ENCODE measurements around the gene KNG1. TPM values are rescaled to one million over a fixed set of nuclear protein-coding genes. Genes with fewer than 3 reads are reported as not detected.

The KNG1 gene
- not detected for total RNA-seq
- polyA plus RNA-seq = not detected
- not detected for total RNA-seq

DNA sequence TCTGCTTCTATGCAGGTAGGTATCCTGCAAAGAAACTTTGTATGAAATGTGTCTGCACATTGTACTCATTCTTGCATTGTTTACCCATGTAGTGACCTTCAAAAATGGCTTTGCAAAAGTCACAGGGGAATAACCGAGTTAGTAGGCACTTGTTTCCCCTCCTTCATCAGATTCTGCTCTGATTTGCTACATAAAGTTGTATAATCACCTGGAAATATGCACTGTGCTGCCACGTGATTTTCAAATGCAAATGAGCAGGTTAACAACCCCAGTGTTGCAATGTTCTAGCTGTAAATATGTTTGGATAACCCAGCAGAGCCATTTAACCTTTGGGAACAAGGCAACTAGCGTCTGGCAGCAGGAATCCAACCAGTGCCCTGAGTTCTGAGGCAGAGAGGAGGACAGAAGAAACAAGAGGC, at the start of gene KNG1:
TSS of gene KNG1 (plus strand) at position 321 of the 419 bp plus-strand sequence. CDS start 184 bp downstream, outside the sequence.
- H3K9me3 ChIP-seq (ENCODE audit: control insufficient read depth in 2 of 3, low read length in 3 of 3) = no peaks in the 10 kb centered on the region
- no peaks in the 10 kb centered on the region for H3K27me3 ChIP-seq (ENCODE audit: control insufficient read depth in 2 of 2, insufficient read depth in 2 of 2, low read length in 2 of 2)
- no peak within 1 kb of the TSS for H3K4me3 Mint-ChIP-seq
- peaks cover 0 to 11% (median 4%) of the 10 kb centered on the region in 5 donors for H3K27me3 Mint-ChIP-seq
- peaks cover 0 to 2% (median 0%) of the 10 kb centered on the region in 7 donors for H3K4me1 Mint-ChIP-seq
- CTCF ChIA-PET = no interaction called here
- H3K4me3 ChIP-seq (ENCODE audit: low read length) = no peak within 1 kb of the TSS
- H3K4me1 ChIP-seq (ENCODE audit: control insufficient read depth in 2 of 2, insufficient read depth in 2 of 2, low read length in 2 of 2) = no peaks in the 10 kb centered on the region
- intact Hi-C loops (cut with micrococcal nuclease) = no loop called here
- H3K27ac Mint-ChIP-seq = no peak within 1 kb of the TSS
- POLR2A ChIA-PET = no interaction called here
- no peak for ATAC-seq
- H3K36me3 ChIP-seq (ENCODE audit: control insufficient read depth in 2 of 3, insufficient read depth in 3 of 3, low read length in 3 of 3) = no peaks in the 10 kb centered on the region
- no peak within 1 kb of the TSS for H3K27ac ChIP-seq (ENCODE audit: low read depth, low read length)
- H3K36me3 Mint-ChIP-seq = no peaks in the 10 kb centered on the region
- H3K9me3 Mint-ChIP-seq = no peaks in the 10 kb centered on the region
- DNase-seq = no peak

DNA sequence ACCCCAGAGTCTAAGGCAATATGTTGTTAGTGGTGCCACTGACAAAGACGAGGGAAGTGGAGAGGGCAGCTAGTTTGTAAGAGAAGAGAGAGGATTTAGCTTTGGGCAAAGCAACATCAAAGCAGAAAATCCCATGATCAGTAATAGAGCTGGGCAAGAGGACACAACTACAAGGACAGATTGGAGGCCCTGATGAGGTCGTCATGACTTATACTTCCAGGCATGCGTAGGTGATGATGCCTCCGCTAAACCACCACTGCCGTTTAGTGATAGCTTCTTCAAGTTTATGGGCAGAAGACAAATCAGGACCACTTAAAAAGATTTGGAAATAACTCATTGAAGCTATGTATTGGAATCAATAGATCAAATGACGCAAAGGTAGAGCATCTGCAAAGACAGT, 48.7 kb upstream of the KNG1 start:
- ChIA-PET CTCF (interaction anchor here (0.6 to 1.7 kb wide), 2 partner anchors 18 to 54 kb away, joined by 3 to 5 read pairs; no protein-coding TSS in a partner anchor), POLR2A (no interaction called here)
- Mint-ChIP-seq H3K27me3 (peaks cover 9 to 24% (median 19%) of the 10 kb centered on the region in 5 donors), H3K36me3 (peaks cover 0 to 5% (median 0%) of the 10 kb centered on the region in 5 donors), H3K27ac (peak overlapping the region in 1 of 9 donors; percentile 1), H3K4me1 (peaks cover 0 to 16% (median 0%) of the 10 kb centered on the region in 7 donors), H3K9me3 (peaks cover 0 to 9% (median 0%) of the 10 kb centered on the region in 11 donors), H3K4me3 (no peak overlapping the region)
- Histone ChIP-seq H3K4me3 (ENCODE audit: low read length) (no peak overlapping the region), H3K36me3 (ENCODE audit: control insufficient read depth in 2 of 3, insufficient read depth in 3 of 3, low read length in 3 of 3) (no peaks in the 10 kb centered on the region), H3K9me3 (ENCODE audit: control insufficient read depth in 2 of 3, low read length in 3 of 3) (no peaks in the 10 kb centered on the region), H3K27me3 (ENCODE audit: control insufficient read depth in 2 of 2, insufficient read depth in 2 of 2, low read length in 2 of 2) (no peaks in the 10 kb centered on the region), H3K27ac (ENCODE audit: low read depth, low read length) (no peak overlapping the region), H3K4me1 (ENCODE audit: control insufficient read depth in 2 of 2, insufficient read depth in 2 of 2, low read length in 2 of 2) (no peaks in the 10 kb centered on the region)
- ATAC-seq (no peak), DNase-seq (no peak)
- intact Hi-C loops (cut with micrococcal nuclease) = no loop called here

DNA sequence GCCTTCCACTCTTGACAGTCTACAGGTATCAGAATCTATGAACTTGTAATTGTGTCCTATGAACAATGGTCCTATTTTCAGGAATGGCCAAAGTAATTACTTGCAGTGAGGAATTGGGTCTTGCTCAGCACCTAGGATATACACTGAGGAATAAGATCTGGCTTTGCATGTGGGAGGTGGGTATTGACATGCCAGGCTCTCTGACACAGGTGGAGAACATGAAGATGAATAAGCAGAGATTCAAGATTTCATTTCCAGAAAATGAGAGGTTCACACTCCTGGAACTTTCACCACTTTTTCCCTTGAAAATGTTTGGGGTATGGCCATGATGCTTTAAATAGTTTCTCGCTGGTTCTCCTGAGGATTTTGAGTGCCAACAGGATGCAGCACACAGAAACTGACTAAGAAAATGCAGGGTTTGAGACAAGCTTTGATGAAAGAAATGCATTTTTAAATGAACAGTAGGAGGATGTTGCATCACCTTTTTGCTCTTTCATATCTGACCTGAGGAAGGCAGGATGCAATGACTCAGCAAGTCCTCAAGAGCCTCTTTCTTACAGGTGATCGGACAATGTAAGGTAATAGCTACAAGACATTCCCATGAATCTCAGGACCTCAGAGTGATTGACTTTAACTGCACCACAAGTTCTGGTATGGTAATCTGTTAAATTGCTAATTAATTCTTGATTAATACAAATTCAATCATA, 47.6 kb upstream of the KNG1 start:
- H3K4me1 Mint-ChIP-seq = peaks cover 0 to 19% (median 0%) of the 10 kb centered on the region in 7 donors
- H3K4me1 ChIP-seq (ENCODE audit: control insufficient read depth in 2 of 2, insufficient read depth in 2 of 2, low read length in 2 of 2) = no peaks in the 10 kb centered on the region
- peaks cover 0 to 9% (median 0%) of the 10 kb centered on the region in 11 donors for H3K9me3 Mint-ChIP-seq
- no peak overlapping the region for H3K27ac ChIP-seq (ENCODE audit: low read depth, low read length)
- H3K36me3 Mint-ChIP-seq = peaks cover 0 to 5% (median 0%) of the 10 kb centered on the region in 5 donors
- H3K4me3 Mint-ChIP-seq = peak overlapping the region in 1 of 10 donors; percentile 27
- ChIA-PET CTCF (no interaction called here), POLR2A (no interaction called here)
- no peak for ATAC-seq
- intact Hi-C loops (cut with micrococcal nuclease) = no loop called here
- H3K27me3 Mint-ChIP-seq = peaks cover 17 to 27% (median 21%) of the 10 kb centered on the region in 5 donors
- peak overlapping the region in 1 of 9 donors; percentile 27 for H3K27ac Mint-ChIP-seq
- H3K4me3 ChIP-seq (ENCODE audit: low read length) = no peak overlapping the region
- no peak for DNase-seq
- no peaks in the 10 kb centered on the region for H3K36me3 ChIP-seq (ENCODE audit: control insufficient read depth in 2 of 3, insufficient read depth in 3 of 3, low read length in 3 of 3)
- H3K9me3 ChIP-seq (ENCODE audit: control insufficient read depth in 2 of 3, low read length in 3 of 3) = no peaks in the 10 kb centered on the region
- H3K27me3 ChIP-seq (ENCODE audit: control insufficient read depth in 2 of 2, insufficient read depth in 2 of 2, low read length in 2 of 2) = no peaks in the 10 kb centered on the region

DNA sequence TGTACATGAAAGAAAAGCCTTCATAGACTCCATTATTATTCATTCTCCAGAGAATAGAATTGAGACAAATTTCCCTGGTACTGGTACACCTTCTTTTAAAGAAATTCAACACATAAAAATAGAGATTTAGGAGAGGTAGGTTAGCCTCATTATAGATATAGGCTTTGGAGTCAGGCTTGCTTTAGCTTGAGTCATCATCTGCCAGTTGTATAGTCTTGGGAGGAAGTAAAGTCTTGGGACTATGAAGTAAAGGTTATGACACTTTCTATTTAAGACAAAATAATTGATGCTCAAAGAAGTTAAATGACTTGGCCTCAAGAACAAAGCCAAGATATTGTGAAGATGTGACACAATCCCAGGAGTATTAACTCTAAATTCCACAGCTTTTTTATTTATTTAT, 47.0 kb upstream of the KNG1 start:
- no peaks in the 10 kb centered on the region for H3K27me3 ChIP-seq (ENCODE audit: control insufficient read depth in 2 of 2, insufficient read depth in 2 of 2, low read length in 2 of 2)
- H3K36me3 Mint-ChIP-seq = peaks cover 0 to 7% (median 0%) of the 10 kb centered on the region in 5 donors
- H3K36me3 ChIP-seq (ENCODE audit: control insufficient read depth in 2 of 3, insufficient read depth in 3 of 3, low read length in 3 of 3) = no peaks in the 10 kb centered on the region
- ChIA-PET POLR2A (no interaction called here), CTCF (no interaction called here)
- ATAC-seq (no peak), DNase-seq (no peak)
- H3K9me3 ChIP-seq (ENCODE audit: control insufficient read depth in 2 of 3, low read length in 3 of 3) = no peaks in the 10 kb centered on the region
- no peak overlapping the region for H3K4me3 Mint-ChIP-seq
- H3K4me1 Mint-ChIP-seq = peaks cover 0 to 19% (median 0%) of the 10 kb centered on the region in 7 donors
- peaks cover 0 to 9% (median 0%) of the 10 kb centered on the region in 11 donors for H3K9me3 Mint-ChIP-seq
- no peaks in the 10 kb centered on the region for H3K4me1 ChIP-seq (ENCODE audit: control insufficient read depth in 2 of 2, insufficient read depth in 2 of 2, low read length in 2 of 2)
- H3K27me3 Mint-ChIP-seq = peaks cover 18 to 29% (median 22%) of the 10 kb centered on the region in 5 donors
- H3K27ac ChIP-seq (ENCODE audit: low read depth, low read length) = no peak overlapping the region
- H3K27ac Mint-ChIP-seq = no peak overlapping the region
- no peak overlapping the region for H3K4me3 ChIP-seq (ENCODE audit: low read length)
- intact Hi-C loops (cut with micrococcal nuclease) = no loop called here

DNA sequence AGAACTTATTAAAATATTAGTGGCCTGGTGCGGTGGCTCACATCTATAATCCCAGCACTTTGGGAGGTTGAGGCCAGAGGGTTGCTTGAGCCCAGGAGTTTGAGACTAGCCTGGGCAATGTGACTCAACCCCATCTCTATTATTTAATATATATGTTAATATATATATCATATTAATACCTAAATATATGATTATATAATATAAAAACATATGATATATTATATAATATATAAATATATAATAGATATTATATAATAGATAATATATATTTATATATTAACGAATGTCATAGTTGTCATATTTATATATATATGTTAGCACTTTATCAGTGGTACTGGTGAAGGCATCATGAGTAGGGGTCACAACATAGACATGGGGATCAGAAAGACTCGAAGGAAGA, 46.1 kb upstream of the KNG1 start:
- intact Hi-C loops (cut with micrococcal nuclease) = no loop called here
- no peak for ATAC-seq
- H3K4me1 Mint-ChIP-seq = peaks cover 0 to 19% (median 0%) of the 10 kb centered on the region in 7 donors
- ChIA-PET POLR2A (no interaction called here), CTCF (no interaction called here)
- no peaks in the 10 kb centered on the region for H3K27me3 ChIP-seq (ENCODE audit: control insufficient read depth in 2 of 2, insufficient read depth in 2 of 2, low read length in 2 of 2)
- H3K27me3 Mint-ChIP-seq = peaks cover 17 to 31% (median 22%) of the 10 kb centered on the region in 5 donors
- H3K27ac Mint-ChIP-seq = no peak overlapping the region
- no peak overlapping the region for H3K4me3 Mint-ChIP-seq
- peaks cover 0 to 9% (median 0%) of the 10 kb centered on the region in 11 donors for H3K9me3 Mint-ChIP-seq
- H3K9me3 ChIP-seq (ENCODE audit: control insufficient read depth in 2 of 3, low read length in 3 of 3) = no peaks in the 10 kb centered on the region
- no peaks in the 10 kb centered on the region for H3K4me1 ChIP-seq (ENCODE audit: control insufficient read depth in 2 of 2, insufficient read depth in 2 of 2, low read length in 2 of 2)
- no peak overlapping the region for H3K4me3 ChIP-seq (ENCODE audit: low read length)
- H3K36me3 Mint-ChIP-seq = peaks cover 0 to 8% (median 0%) of the 10 kb centered on the region in 5 donors
- H3K36me3 ChIP-seq (ENCODE audit: control insufficient read depth in 2 of 3, insufficient read depth in 3 of 3, low read length in 3 of 3) = no peaks in the 10 kb centered on the region
- no peak for DNase-seq
- H3K27ac ChIP-seq (ENCODE audit: low read depth, low read length) = no peak overlapping the region

DNA sequence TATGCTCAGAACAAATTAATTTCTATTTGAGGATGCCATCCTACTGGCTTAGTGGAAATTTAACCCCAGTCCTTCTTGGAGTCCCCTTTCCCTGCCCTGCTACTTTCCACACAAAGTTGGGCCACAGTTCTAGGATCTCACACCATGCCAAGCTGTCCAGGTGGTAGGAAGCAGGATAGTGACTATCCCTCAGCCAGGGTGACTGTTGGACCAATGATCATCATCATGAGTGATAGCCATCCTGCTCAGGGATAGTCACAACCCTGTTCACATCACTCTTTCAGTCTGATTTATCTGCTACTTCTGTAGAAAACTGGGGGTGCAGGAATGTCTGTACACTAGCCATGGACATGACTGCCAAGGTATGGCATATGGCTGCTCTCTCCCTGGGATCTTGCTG, 38.6 kb upstream of the KNG1 start:
- ChIA-PET POLR2A (no interaction called here), CTCF (no interaction called here)
- H3K9me3 Mint-ChIP-seq = peaks cover 0 to 11% (median 0%) of the 10 kb centered on the region in 11 donors
- H3K4me3 Mint-ChIP-seq = no peak overlapping the region
- peaks cover 0 to 3% (median 0%) of the 10 kb centered on the region in 7 donors for H3K4me1 Mint-ChIP-seq
- H3K27ac ChIP-seq (ENCODE audit: low read depth, low read length) = no peak overlapping the region
- no peak overlapping the region for H3K27ac Mint-ChIP-seq
- peaks cover 0 to 4% (median 3%) of the 10 kb centered on the region in 5 donors for H3K36me3 Mint-ChIP-seq
- H3K27me3 Mint-ChIP-seq = peaks cover 44 to 55% (median 53%) of the 10 kb centered on the region in 5 donors
- ATAC-seq (no peak), DNase-seq (no peak)
- H3K9me3 ChIP-seq (ENCODE audit: control insufficient read depth in 2 of 3, low read length in 3 of 3) = no peaks in the 10 kb centered on the region
- no peaks in the 10 kb centered on the region for H3K27me3 ChIP-seq (ENCODE audit: control insufficient read depth in 2 of 2, insufficient read depth in 2 of 2, low read length in 2 of 2)
- intact Hi-C loops (cut with micrococcal nuclease) = no loop called here
- H3K4me1 ChIP-seq (ENCODE audit: control insufficient read depth in 2 of 2, insufficient read depth in 2 of 2, low read length in 2 of 2) = no peaks in the 10 kb centered on the region
- no peak overlapping the region for H3K4me3 ChIP-seq (ENCODE audit: low read length)
- H3K36me3 ChIP-seq (ENCODE audit: control insufficient read depth in 2 of 3, insufficient read depth in 3 of 3, low read length in 3 of 3) = no peaks in the 10 kb centered on the region

DNA sequence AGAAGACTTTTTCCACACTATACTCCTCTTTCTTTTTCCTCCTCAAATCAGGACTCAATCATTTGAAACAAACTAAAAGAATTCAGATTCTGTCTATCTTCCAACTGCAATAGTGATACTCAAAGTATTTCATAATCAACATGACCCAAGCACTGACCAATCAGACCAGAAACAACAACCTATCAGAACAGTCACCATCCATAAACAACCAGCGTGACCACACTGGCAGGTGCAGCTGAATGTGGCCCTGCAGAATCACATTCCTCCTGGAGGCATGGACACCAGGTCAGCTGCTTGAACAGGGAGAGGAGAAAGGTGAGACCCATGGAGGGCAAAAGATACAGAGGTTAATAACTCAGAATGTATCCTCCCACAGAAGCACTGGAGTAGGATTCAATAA, 38.0 kb upstream of the KNG1 start:
- no peak overlapping the region for H3K4me3 ChIP-seq (ENCODE audit: low read length)
- POLR2A ChIA-PET = no interaction called here
- DNase-seq = no peak
- no peaks in the 10 kb centered on the region for H3K9me3 ChIP-seq (ENCODE audit: control insufficient read depth in 2 of 3, low read length in 3 of 3)
- no peaks in the 10 kb centered on the region for H3K27me3 ChIP-seq (ENCODE audit: control insufficient read depth in 2 of 2, insufficient read depth in 2 of 2, low read length in 2 of 2)
- peaks cover 0 to 11% (median 0%) of the 10 kb centered on the region in 11 donors for H3K9me3 Mint-ChIP-seq
- H3K36me3 ChIP-seq (ENCODE audit: control insufficient read depth in 2 of 3, insufficient read depth in 3 of 3, low read length in 3 of 3) = no peaks in the 10 kb centered on the region
- H3K4me1 ChIP-seq (ENCODE audit: control insufficient read depth in 2 of 2, insufficient read depth in 2 of 2, low read length in 2 of 2) = no peaks in the 10 kb centered on the region
- CTCF ChIA-PET = no interaction called here
- intact Hi-C loops (cut with micrococcal nuclease) = no loop called here
- H3K27me3 Mint-ChIP-seq = peaks cover 41 to 51% (median 50%) of the 10 kb centered on the region in 5 donors
- no peak for ATAC-seq
- no peaks in the 10 kb centered on the region for H3K4me1 Mint-ChIP-seq
- H3K27ac Mint-ChIP-seq = no peak overlapping the region
- H3K4me3 Mint-ChIP-seq = no peak overlapping the region
- peaks cover 0 to 4% (median 3%) of the 10 kb centered on the region in 5 donors for H3K36me3 Mint-ChIP-seq
- no peak overlapping the region for H3K27ac ChIP-seq (ENCODE audit: low read depth, low read length)
